Lung (tissue), 12 donors: ENCODE results near the gene CPNE7. TPM values are rescaled to one million over a fixed set of nuclear protein-coding genes. Genes with fewer than 3 reads are reported as not detected.

Source experiments
- ATAC-seq: fragments of 200-7000 bp; cut with Tn5 transposase; one replicate; pipeline ENCODE4 v1.9.1; 2020; ENCODE audit warnings: moderate number of reproducible peaks; ENCODE audit not compliant: insufficient read depth, low FRiP score
- DNase-seq, 3 donors: peaks; one replicate each; pipeline ENCODE4 v3.0.0-alpha.2; 2013 to 2017
- H3K27ac ChIP-seq, 2 donors: one replicate each; pipeline ENCODE4 v1.5.1; 2013; ENCODE audit warnings: mild to moderate bottlenecking in 2 of 2, moderate library complexity in 2 of 2, control low read depth in 1 of 2, inconsistent platforms in 1 of 2, low read depth in 1 of 2, low read length in 1 of 2
- H3K27me3 ChIP-seq, 3 donors: one replicate each; pipeline ENCODE4 v1.5.1; 2013; ENCODE audit warnings: low read length in 2 of 3; ENCODE audit not compliant: control insufficient read depth in 3 of 3, insufficient read depth in 3 of 3
- H3K36me3 ChIP-seq, 4 donors: one replicate each; pipeline ENCODE4 v1.5.1; 2013; ENCODE audit warnings: low read length in 4 of 4, mild to moderate bottlenecking in 1 of 4, moderate library complexity in 1 of 4; ENCODE audit not compliant: control insufficient read depth in 4 of 4, insufficient read depth in 4 of 4
- H3K4me1 ChIP-seq, 5 donors: one replicate each; pipeline ENCODE4 v1.5.1; 2013; ENCODE audit warnings: low read length in 5 of 5, mild to moderate bottlenecking in 2 of 5, moderate library complexity in 1 of 5; ENCODE audit not compliant: control insufficient read depth in 5 of 5, insufficient read depth in 5 of 5
- H3K4me3 ChIP-seq: one replicate; pipeline ENCODE4 v1.5.1; 2013; ENCODE audit warnings: mild to moderate bottlenecking, control low read depth, moderate library complexity
- H3K9ac ChIP-seq, 2 donors: one replicate each; pipeline ENCODE4 v1.5.1; 2013; ENCODE audit warnings: low read length in 2 of 2, control low read depth in 1 of 2; ENCODE audit not compliant: insufficient read depth in 1 of 2
- H3K9me3 ChIP-seq, 4 donors: one replicate each; pipeline ENCODE4 v1.5.1; 2013; ENCODE audit warnings: low read length in 3 of 4, mild to moderate bottlenecking in 1 of 4, moderate library complexity in 1 of 4; ENCODE audit not compliant: control insufficient read depth in 4 of 4, insufficient read depth in 3 of 4
- WGBS, 2 donors: extraction: QIAGEN DNeasy Blood & Tissue Kit; methylation state at CpG; one replicate each; pipeline ENCODE4 v1.1.7; 2013; 5-methylcytosine and 5-hydroxymethylcytosine counted together
- polyA plus RNA-seq, 2 donors: library from polyadenylated mRNA; stranded (reverse); fragments of 200-250 nt; gene quantifications; one replicate each; pipeline ENCODE4 v1.2.1, GENCODE V29; 2013
- total RNA-seq, 2 donors: library from RNA; depleted of rRNA in 1 of 2; stranded (reverse); fragments of >200 nt in 1 of 2; gene quantifications; one replicate each; pipeline ENCODE4 v1.2.1, GENCODE V29; 2014 to 2021
- TF ChIP-seq, protein P1 (sequence below): IDR thresholded peaks from 2 replicates; pipeline ENCODE4 v1.5.1; 2012; ENCODE audit warnings: mild to moderate bottlenecking; ENCODE audit errors: control extremely low read depth, extremely low read depth
- donor health status: control.
- donor health status: control.
- donor health status: Bipolar disorder and iron deficiency.
- donor health status: healthy.
- donor health status: DM: yes; HTN: yes; CAD: no.

Gene CPNE7
- total and polyA plus RNA-seq, 4 donors: 0.65 to 2.2 (median 1.2) TPM

DNA sequence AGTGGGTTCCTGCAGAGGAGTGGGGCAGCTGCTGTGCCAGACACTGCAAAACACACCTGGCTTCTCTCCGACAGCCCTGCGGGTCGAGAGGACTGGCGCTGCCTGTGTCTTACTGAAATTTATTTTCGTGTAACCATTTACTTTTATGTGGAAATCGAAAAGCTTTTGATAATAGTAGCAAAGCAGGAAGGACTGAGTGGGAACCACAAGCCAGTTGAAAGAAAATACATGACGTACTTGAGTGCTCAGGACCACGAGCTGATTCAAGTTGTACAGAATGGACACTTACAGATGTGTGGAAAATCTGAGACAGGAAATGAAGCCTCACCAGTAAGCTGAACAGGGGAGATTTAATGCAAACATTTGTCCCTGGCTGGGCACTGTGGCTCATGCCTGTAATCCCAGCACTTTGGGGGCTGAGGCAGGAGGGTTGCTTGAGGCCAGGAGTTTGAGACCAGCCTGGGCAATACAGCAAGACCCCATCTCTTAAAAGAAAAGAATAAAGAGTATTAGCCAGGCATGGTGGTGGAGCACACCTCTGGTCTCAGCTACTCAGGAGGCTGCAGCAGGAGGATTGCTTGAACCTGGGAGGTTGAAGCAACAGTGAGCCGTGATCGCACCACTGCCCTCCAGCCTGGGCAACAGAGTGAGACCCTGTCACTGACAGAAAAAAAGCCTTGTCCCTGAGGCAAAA lies 26.4 kb upstream of the CPNE7 start:
- H3K9ac ChIP-seq: no peak overlapping the region
- H3K27me3 ChIP-seq: no peaks in the 10 kb centered on the region
- H3K9me3 ChIP-seq: no peaks in the 10 kb centered on the region
- TF ChIP-seq, protein P1, sequence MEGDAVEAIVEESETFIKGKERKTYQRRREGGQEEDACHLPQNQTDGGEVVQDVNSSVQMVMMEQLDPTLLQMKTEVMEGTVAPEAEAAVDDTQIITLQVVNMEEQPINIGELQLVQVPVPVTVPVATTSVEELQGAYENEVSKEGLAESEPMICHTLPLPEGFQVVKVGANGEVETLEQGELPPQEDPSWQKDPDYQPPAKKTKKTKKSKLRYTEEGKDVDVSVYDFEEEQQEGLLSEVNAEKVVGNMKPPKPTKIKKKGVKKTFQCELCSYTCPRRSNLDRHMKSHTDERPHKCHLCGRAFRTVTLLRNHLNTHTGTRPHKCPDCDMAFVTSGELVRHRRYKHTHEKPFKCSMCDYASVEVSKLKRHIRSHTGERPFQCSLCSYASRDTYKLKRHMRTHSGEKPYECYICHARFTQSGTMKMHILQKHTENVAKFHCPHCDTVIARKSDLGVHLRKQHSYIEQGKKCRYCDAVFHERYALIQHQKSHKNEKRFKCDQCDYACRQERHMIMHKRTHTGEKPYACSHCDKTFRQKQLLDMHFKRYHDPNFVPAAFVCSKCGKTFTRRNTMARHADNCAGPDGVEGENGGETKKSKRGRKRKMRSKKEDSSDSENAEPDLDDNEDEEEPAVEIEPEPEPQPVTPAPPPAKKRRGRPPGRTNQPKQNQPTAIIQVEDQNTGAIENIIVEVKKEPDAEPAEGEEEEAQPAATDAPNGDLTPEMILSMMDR: no peak
- H3K4me1 ChIP-seq: peaks cover 0 to 6% (median 0%) of the 10 kb centered on the region in 5 donors
- H3K27ac ChIP-seq: no peak overlapping the region
- no peak for ATAC-seq
- no peak overlapping the region for H3K4me3 ChIP-seq
- DNase-seq: no peak
- 92% methylated on average over 10 of the region's 10 CpGs for WGBS, 2 donors
- peaks cover 16 to 74% (median 35%) of the 10 kb centered on the region in 4 donors for H3K36me3 ChIP-seq

DNA sequence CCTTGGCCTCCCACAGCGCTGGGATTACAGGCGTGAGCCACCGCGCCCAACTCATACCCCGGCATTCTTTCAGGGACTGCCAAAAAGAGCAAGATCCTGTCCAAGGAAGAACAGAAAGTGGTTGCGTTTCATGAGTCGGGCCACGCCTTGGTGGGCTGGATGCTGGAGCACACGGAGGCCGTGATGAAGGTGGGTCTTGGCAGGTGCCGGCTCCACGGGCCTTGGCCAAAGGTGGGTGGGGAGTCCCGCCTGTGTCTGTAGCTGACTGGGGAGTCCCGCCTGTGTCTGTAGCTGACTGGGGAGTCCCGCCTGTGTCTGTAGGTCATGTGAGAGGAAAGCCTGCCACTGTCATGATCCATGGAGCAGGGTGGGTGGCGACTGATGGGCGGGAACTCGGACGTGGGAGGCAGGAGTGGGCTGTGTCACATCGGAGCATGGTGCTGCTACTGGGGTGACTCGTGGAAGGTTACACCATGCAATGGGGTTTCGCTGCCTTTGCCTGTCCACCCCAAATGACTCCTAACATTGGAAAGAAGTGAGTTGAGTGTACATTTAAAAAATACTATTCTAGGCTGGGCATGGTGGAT lies 25.0 kb upstream of the CPNE7 start:
- DNase-seq: no peak
- TF ChIP-seq, protein P1: no peak
- H3K4me1 ChIP-seq: no peaks in the 10 kb centered on the region
- H3K36me3 ChIP-seq: peaks cover 16 to 72% (median 42%) of the 10 kb centered on the region in 4 donors
- no peak overlapping the region for H3K27ac ChIP-seq
- WGBS, 2 donors: 95 to 97% methylated on average over 22 of the region's 22 CpGs
- ATAC-seq: no peak
- no peaks in the 10 kb centered on the region for H3K27me3 ChIP-seq
- no peak overlapping the region for H3K9ac ChIP-seq
- H3K4me3 ChIP-seq: no peak overlapping the region
- H3K9me3 ChIP-seq: no peaks in the 10 kb centered on the region

DNA sequence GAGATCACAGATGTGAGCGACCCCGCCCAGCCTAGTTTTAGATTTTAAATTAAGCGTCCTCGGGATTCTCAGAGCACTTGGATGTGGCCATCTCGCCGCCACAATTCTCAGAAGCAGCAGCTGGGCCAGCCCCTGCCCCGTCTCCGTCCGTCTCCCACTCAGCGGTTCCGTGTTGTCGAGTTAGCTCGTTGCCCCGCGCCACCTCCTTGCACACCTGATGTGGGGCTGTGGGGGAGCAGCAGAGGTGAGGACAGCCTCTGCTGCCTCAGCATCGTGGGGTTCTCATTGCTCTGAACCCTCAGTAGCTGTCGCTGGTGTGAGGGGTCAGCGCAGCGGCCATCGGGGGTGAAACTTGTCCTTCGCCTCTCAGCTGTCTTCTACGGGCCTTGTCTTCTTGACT lies 23.2 kb upstream of the CPNE7 start:
- Histone ChIP-seq H3K9ac (no peak overlapping the region), H3K27me3 (no peaks in the 10 kb centered on the region), H3K4me3 (no peak overlapping the region), H3K27ac (no peak overlapping the region), H3K4me1 (peaks cover 0 to 3% (median 0%) of the 10 kb centered on the region in 5 donors), H3K36me3 (peaks cover 11 to 71% (median 42%) of the 10 kb centered on the region in 4 donors), H3K9me3 (no peaks in the 10 kb centered on the region)
- TF ChIP-seq, protein P1: no peak
- WGBS, 2 donors: 96 to 97% methylated on average over 22 of the region's 22 CpGs
- no peak for DNase-seq
- ATAC-seq: no peak
